GM12891 (cell line): ENCODE measurements around the gene CRNKL1.

ENCODE experiments used
- DNase-seq: peaks from one replicate; pipeline ENCODE4 v3.0.0; 2011; ENCODE audit warnings: low spot score; ENCODE audit not compliant: insufficient read length
- FAIRE-seq: peaks from 2 replicates; lab custom pipeline; 2011; peaks lifted over from hg19 to GRCh38; lab: Jason Lieb, UNC
- PAX5 ChIP-seq: IDR thresholded peaks from 2 replicates; pipeline ENCODE4 v1.6.1; 2011; ENCODE audit warnings: low read length, moderate library complexity, mild to moderate bottlenecking; ENCODE audit not compliant: insufficient read depth, severe bottlenecking
- POLR2A ChIP-seq: IDR thresholded peaks from 2 replicates; pipeline ENCODE4 v1.6.1; 2011; ENCODE audit warnings: low read depth, low read length, control low read depth
- POLR2AphosphoS5 ChIP-seq: IDR thresholded peaks from 2 replicates; pipeline ENCODE4 v1.6.1; 2011; ENCODE audit warnings: low read depth, low read length, control low read depth
- POU2F2 ChIP-seq: IDR thresholded peaks from 2 replicates; pipeline ENCODE4 v1.6.1; 2011; ENCODE audit warnings: low read depth, mild to moderate bottlenecking, control low read depth, low read length, moderate library complexity
- SPI1 ChIP-seq: IDR thresholded peaks from 2 replicates; pipeline ENCODE4 v1.6.1; 2011; ENCODE audit warnings: low read depth, low read length, control low read depth
- TAF1 ChIP-seq: IDR thresholded peaks from 2 replicates; pipeline ENCODE4 v1.6.1; 2011; ENCODE audit warnings: low read depth, low read length, control low read depth

CRNKL1 gene

GRCh38 chr20:20002101-20002998 is 49.9 kb downstream of the CRNKL1 start:
- TF ChIP-seq PAX5 (no peak), POLR2AphosphoS5 (no peak), POLR2A (no peak), TAF1 (no peak)
- no peak for FAIRE-seq
- DNase-seq = no peak

- FAIRE-seq = no peak
- no peak for DNase-seq
- no peak for TF ChIP-seq POLR2AphosphoS5
- no peak for TF ChIP-seq POU2F2
- no peak for TF ChIP-seq TAF1
- TF ChIP-seq POLR2A = no peak
Observed at GRCh38 chr20:20000211-20000968, 51.9 kb downstream of the CRNKL1 start.

- DNase-seq = no peak
- TF ChIP-seq POU2F2 = no peak
- no peak for TF ChIP-seq TAF1
- no peak for FAIRE-seq
Observed at GRCh38 chr20:19998990-19999705, 53.1 kb downstream of the CRNKL1 start.

GRCh38 chr20:19996917-19997316 is 55.3 kb downstream of the CRNKL1 start:
- DNase-seq (no peak), FAIRE-seq (no peak)
- TF ChIP-seq SPI1 (no peak), POU2F2 (no peak), POLR2A (no peak), TAF1 (no peak), PAX5 (no peak), POLR2AphosphoS5 (no peak)

- TF ChIP-seq POU2F2 (no peak), SPI1 (no peak), PAX5 (no peak), POLR2A (no peak), TAF1 (no peak), POLR2AphosphoS5 (no peak)
- DNase-seq (no peak), FAIRE-seq (no peak)
Observed at GRCh38 chr20:19996222-19996621, 56.0 kb downstream of the CRNKL1 start.

- TF ChIP-seq PAX5 = no peak
- no peak for TF ChIP-seq TAF1
- TF ChIP-seq SPI1 = no peak
- no peak for TF ChIP-seq POLR2A
- TF ChIP-seq POLR2AphosphoS5 = no peak
- TF ChIP-seq POU2F2 = no peak
- FAIRE-seq (no peak), DNase-seq (no peak)
Observed at GRCh38 chr20:19995220-19995863, 56.9 kb downstream of the CRNKL1 start.

GRCh38 chr20:19993958-19994669 is 58.2 kb downstream of the CRNKL1 start:
- DNase-seq (no peak), FAIRE-seq (no peak)
- no peak for TF ChIP-seq PAX5
- no peak for TF ChIP-seq TAF1
- no peak for TF ChIP-seq POLR2A
- no peak for TF ChIP-seq SPI1
- TF ChIP-seq POU2F2 = no peak
- no peak for TF ChIP-seq POLR2AphosphoS5

- DNase-seq (no peak), FAIRE-seq (no peak)
- TF ChIP-seq POLR2AphosphoS5 (no peak), POLR2A (no peak), TAF1 (no peak), SPI1 (no peak), POU2F2 (no peak), PAX5 (no peak)
Observed at GRCh38 chr20:19992996-19993908, 59.0 kb downstream of the CRNKL1 start.

GRCh38 chr20:19991854-19992253 is 60.4 kb downstream of the CRNKL1 start:
- no peak for TF ChIP-seq POLR2AphosphoS5
- no peak for TF ChIP-seq POLR2A
- no peak for TF ChIP-seq POU2F2
- TF ChIP-seq TAF1 = no peak
- TF ChIP-seq SPI1 = no peak
- no peak for TF ChIP-seq PAX5
- no peak for FAIRE-seq
- DNase-seq = no peak
